IMR-90 (cell line): ENCODE measurements around the gene KLHL2. TPM values are rescaled to one million over a fixed set of nuclear protein-coding genes. Genes with fewer than 3 reads are reported as not detected.

ENCODE experiments used
- ATAC-seq: fragments of 200-7000 bp; cut with Tn5 transposase; 2 replicates; pipeline ENCODE4 v1.9.1; 2020; ENCODE audit warnings: low read depth, mild to moderate bottlenecking, moderate library complexity
- BruUV-seq: library from RNA; stranded (reverse); fragments of 400-500 nt; replicated peaks from 2 replicates; lab custom pipeline; 2021; lab: Mats Ljungman, UMichigan
- CTCF ChIA-PET: fragments of 300-600 bp; formaldehyde crosslinking; extraction: SDS; loops from one replicate; lab custom pipeline; 2021; ENCODE audit warnings: antibody characterized with exemption; lab: Yijun Ruan, JAX
- POLR2A ChIA-PET: fragments of 300-600 bp; sonication (Branson Sonifier 250); formaldehyde crosslinking; loops from one replicate; lab custom pipeline; 2022; ENCODE audit warnings: antibody characterized with exemption; ENCODE audit not compliant: unreplicated experiment; lab: Charles Lee
- DNase-seq: peaks from one replicate; pipeline ENCODE4 v3.0.0; 2013
- H2AFZ ChIP-seq: replicated peaks from 2 replicates; pipeline ENCODE3; 2013; ENCODE audit warnings: low read length, mild to moderate bottlenecking; ENCODE audit not compliant: poor library complexity
- H2AK5ac ChIP-seq: 2 replicates; pipeline ENCODE4 v1.6.1; 2013; ENCODE audit warnings: low read depth, low read length, inconsistent platforms
- H2AK9ac ChIP-seq: replicated peaks from 2 replicates; pipeline ENCODE3; 2013; ENCODE audit warnings: mild to moderate bottlenecking, low read depth, low read length, moderate library complexity; ENCODE audit not compliant: poor library complexity
- H2BK120ac ChIP-seq: 2 replicates; pipeline ENCODE4 v1.6.1; 2013; ENCODE audit warnings: low read depth, low read length, inconsistent platforms
- H2BK15ac ChIP-seq: 3 replicates; pipeline ENCODE4 v1.6.1; 2013; ENCODE audit warnings: low read depth, low read length, inconsistent platforms
- H2BK20ac ChIP-seq: 2 replicates; pipeline ENCODE4 v1.6.1; 2013; ENCODE audit warnings: low read depth, mild to moderate bottlenecking, inconsistent platforms, low read length, moderate library complexity
- H2BK5ac ChIP-seq: 2 replicates; pipeline ENCODE4 v1.6.1; 2013; ENCODE audit warnings: mild to moderate bottlenecking, low read depth, low read length, inconsistent platforms; ENCODE audit not compliant: poor library complexity, severe bottlenecking
- H3K14ac ChIP-seq: replicated peaks from 2 replicates; pipeline ENCODE4 v1.6.1; 2013; ENCODE audit warnings: low read depth, low read length, inconsistent platforms
- H3K18ac ChIP-seq: 2 replicates; pipeline ENCODE4 v1.6.1; 2013; ENCODE audit warnings: low read depth, low read length, control low read depth
- H3K23ac ChIP-seq: 2 replicates; pipeline ENCODE4 v1.6.1; 2013; ENCODE audit warnings: low read depth, low read length, inconsistent platforms
- H3K27ac ChIP-seq: 2 replicates; pipeline ENCODE4 v1.5.1; 2013; ENCODE audit warnings: mild to moderate bottlenecking, control low read depth, low read length; ENCODE audit not compliant: insufficient read depth
- H3K27me3 ChIP-seq: 2 replicates; pipeline ENCODE4 v1.6.1; 2013; ENCODE audit warnings: low read length; ENCODE audit not compliant: control insufficient read depth, insufficient read depth
- H3K36me3 ChIP-seq: 2 replicates; pipeline ENCODE4 v1.6.1; 2013; ENCODE audit warnings: low read length, mixed read lengths; ENCODE audit not compliant: control insufficient read depth, insufficient read depth
- H3K4ac ChIP-seq: 2 replicates; pipeline ENCODE4 v1.6.1; 2013; ENCODE audit warnings: low read depth, low read length, inconsistent platforms
- H3K4me1 ChIP-seq: 2 replicates; pipeline ENCODE4 v1.6.1; 2013; ENCODE audit warnings: low read length, mixed read lengths; ENCODE audit not compliant: control insufficient read depth, insufficient read depth
- H3K4me2 ChIP-seq: 2 replicates; pipeline ENCODE4 v1.6.1; 2013; ENCODE audit warnings: low read depth, mild to moderate bottlenecking, control low read depth, low read length, moderate library complexity
- H3K4me3 ChIP-seq: 2 replicates; pipeline ENCODE4 v1.5.1; 2013; ENCODE audit warnings: low read depth, mild to moderate bottlenecking, control low read depth, low read length, moderate library complexity; ENCODE audit not compliant: insufficient read depth
- H3K56ac ChIP-seq: 2 replicates; pipeline ENCODE4 v1.6.1; 2013; ENCODE audit warnings: low read length, inconsistent platforms; ENCODE audit not compliant: insufficient read depth; ENCODE audit errors: extremely low read depth
- H3K79me1 ChIP-seq, 2 experiments: 2 replicates each; pipeline ENCODE4 v1.6.1; 2013; ENCODE audit warnings: low read length in 2 of 2, inconsistent platforms in 1 of 2, low read depth in 1 of 2
- H3K9ac ChIP-seq: 2 replicates; pipeline ENCODE4 v1.6.1; 2013; ENCODE audit warnings: low read depth, low read length, control low read depth
- H3K9me1 ChIP-seq: 2 replicates; pipeline ENCODE4 v1.6.1; 2013; ENCODE audit warnings: low read length, inconsistent platforms; ENCODE audit not compliant: insufficient read depth
- H3K9me3 ChIP-seq: 2 replicates; pipeline ENCODE4 v1.6.1; 2013; ENCODE audit warnings: low read length; ENCODE audit not compliant: control insufficient read depth, insufficient read depth
- H4K20me1 ChIP-seq: 2 replicates; pipeline ENCODE4 v1.6.1; 2013; ENCODE audit warnings: low read length, inconsistent platforms; ENCODE audit not compliant: insufficient read depth
- H4K5ac ChIP-seq: 2 replicates; pipeline ENCODE4 v1.6.1; 2013; ENCODE audit warnings: mild to moderate bottlenecking, low read depth, low read length, control low read depth
- H4K8ac ChIP-seq, 2 experiments: 2 replicates each; pipeline ENCODE4 v1.6.1; 2013; ENCODE audit warnings: low read depth in 2 of 2, low read length in 2 of 2, control low read depth in 1 of 2, inconsistent platforms in 1 of 2
- H4K91ac ChIP-seq: 2 replicates; pipeline ENCODE4 v1.6.1; 2013; ENCODE audit warnings: low read depth, low read length, inconsistent platforms; ENCODE audit not compliant: insufficient read depth
- CEBPB ChIP-seq: IDR thresholded peaks from 2 replicates; pipeline ENCODE4 v1.6.1; 2012; ENCODE audit warnings: low read depth, low read length, improper control_type of control experiment
- CHD1 ChIP-seq: IDR thresholded peaks from 2 replicates; pipeline ENCODE4 v1.6.1; 2012; ENCODE audit warnings: low read depth, low read length, improper control_type of control experiment
- MXI1 ChIP-seq: IDR thresholded peaks from 2 replicates; pipeline ENCODE4 v1.6.1; 2012; ENCODE audit warnings: low read depth, mild to moderate bottlenecking, low read length, moderate library complexity, borderline replicate concordance
- NFE2L2 ChIP-seq: fragments of 150-350 bp; IDR thresholded peaks from 2 replicates; pipeline ENCODE4 v1.6.1; 2016; ENCODE audit warnings: low read depth, mild to moderate bottlenecking, low read length
- POLR2A ChIP-seq: IDR thresholded peaks from 2 replicates; pipeline ENCODE4 v1.6.1; 2012; ENCODE audit warnings: mild to moderate bottlenecking, low read depth, low read length
- RCOR1 ChIP-seq: IDR thresholded peaks from 2 replicates; pipeline ENCODE4 v1.6.1; 2012; ENCODE audit warnings: mild to moderate bottlenecking, low read length, improper control_type of control experiment; ENCODE audit not compliant: insufficient replicate concordance
- WGBS, 2 experiments: methylation state at CpG; one replicate each; pipeline versions ENCODE4 v1.1.5 to v1.1.7; 2013; ENCODE audit warnings: missing lambda C conversion rate in 2 of 2; ENCODE audit not compliant: insufficient read length in 1 of 2; ENCODE audit errors: extremely low coverage in 2 of 2; 5-methylcytosine and 5-hydroxymethylcytosine counted together
- dilution Hi-C: fragments of 300-500 bp; cut with HindIII; formaldehyde crosslinking; loops from one replicate; pipeline ENCODE4 v1.14.3; 2018; ENCODE audit warnings: low sequenced_read_pairs; ENCODE audit not compliant: unreplicated experiment
- in situ Hi-C: fragments of 300-500 bp; cut with MboI; formaldehyde crosslinking; loops from 3 replicates; pipeline ENCODE4 v1.14.3; 2019; ENCODE audit warnings: low sequenced_read_pairs, inconsistent platforms, mixed read lengths
- intact Hi-C: fragments of 100-400 bp; cut with micrococcal nuclease; formaldehyde crosslinking; loops from 2 replicates; pipeline ENCODE4 v1.10.0; 2022
- polyA plus RNA-seq, 3 experiments: library from polyadenylated mRNA; depleted of rRNA; stranded (reverse); fragments of >200 nt; gene quantifications; 2 replicates each; pipeline ENCODE4 v1.2.3, GENCODE V29; 2012; ENCODE audit warnings: low replicate concordance in 1 of 3
- total RNA-seq: library from RNA; depleted of rRNA; stranded (reverse); fragments of >200 nt; gene quantifications from 2 replicates; pipeline ENCODE4 v1.2.3, GENCODE V29; 2012
- TF ChIP-seq, protein P1 (sequence below): conservative IDR thresholded peaks from 2 replicates; pipeline ENCODE4 v1.5.1; 2012; ENCODE audit warnings: mild to moderate bottlenecking, low read depth, low read length, improper control_type of control experiment

KLHL2 gene
- total and polyA plus RNA-seq, 2 of the 4 experiments (the other 2 are of a cell fraction), result 11.0 to 12.4 TPM

DNA sequence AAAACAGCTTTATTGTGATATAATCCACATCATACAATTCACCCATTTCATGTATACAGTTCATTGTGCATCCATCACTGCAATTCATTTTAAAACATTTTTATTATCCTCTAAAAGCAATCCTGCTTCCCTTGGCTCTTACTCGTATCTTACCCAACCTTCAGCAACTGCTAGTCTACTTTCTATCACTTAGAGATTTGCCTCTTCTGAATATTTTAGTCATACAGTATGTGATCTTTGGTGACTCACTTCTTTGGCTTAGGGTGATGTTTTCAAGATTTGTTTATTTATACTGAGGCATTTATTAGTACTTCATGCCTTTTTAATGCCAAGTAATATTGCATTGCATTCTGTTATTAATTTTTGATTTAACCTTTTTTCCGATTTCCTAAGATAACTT lies 105.1 kb downstream of the KLHL2 start:
- ATAC-seq, result peak; percentile 81
- no CpG with 5 or more reads among the region's 2 CpGs for WGBS, 2 experiments
- Histone ChIP-seq H2AK9ac (no peak overlapping the region), H4K8ac (no peak overlapping the region), H3K9me1 (no peaks in the 10 kb centered on the region), H3K4me3 (no peak overlapping the region), H3K36me3 (peaks cover 2% of the 10 kb centered on the region; the same call in 1 of the 2 replicates), H3K4me2 (no peak overlapping the region), H4K20me1 (no peaks in the 10 kb centered on the region), H3K9me3 (no peaks in the 10 kb centered on the region), H2BK120ac (no peak overlapping the region), H3K9ac (no peak overlapping the region), H2BK15ac (no peak overlapping the region), H4K5ac (no peak overlapping the region), H3K4me1 (no peaks in the 10 kb centered on the region), H4K91ac (no peak overlapping the region), H3K4ac (no peak overlapping the region), H2AK5ac (no peak overlapping the region), H3K23ac (no peak overlapping the region), H2BK20ac (no peak overlapping the region), H3K79me1 (0 out of 4 replicates have a peak, but pooled peaks cover 0 to 2% of the 10 kb centered on the region in 2 experiments), H2BK5ac (no peak overlapping the region), H3K14ac (no peak overlapping the region), H2AFZ (no peak overlapping the region), H3K56ac (no peak overlapping the region), H3K27me3 (no peaks in the 10 kb centered on the region), H3K18ac (no peak overlapping the region), H3K27ac (no peak overlapping the region)
- ChIA-PET CTCF (no interaction called here), POLR2A (interaction anchor here (0.6 kb wide), 1 partner anchor 18 kb away, joined by 10 read pairs; no protein-coding TSS in a partner anchor)
- peak; percentile 81 for DNase-seq
- TF ChIP-seq NFE2L2 (no peak), POLR2A (no peak), RCOR1 (no peak), CHD1 (no peak), MXI1 (no peak), CEBPB (peak; percentile 58; the same call in 1 of the 2 replicates)
- TF ChIP-seq, protein P1, sequence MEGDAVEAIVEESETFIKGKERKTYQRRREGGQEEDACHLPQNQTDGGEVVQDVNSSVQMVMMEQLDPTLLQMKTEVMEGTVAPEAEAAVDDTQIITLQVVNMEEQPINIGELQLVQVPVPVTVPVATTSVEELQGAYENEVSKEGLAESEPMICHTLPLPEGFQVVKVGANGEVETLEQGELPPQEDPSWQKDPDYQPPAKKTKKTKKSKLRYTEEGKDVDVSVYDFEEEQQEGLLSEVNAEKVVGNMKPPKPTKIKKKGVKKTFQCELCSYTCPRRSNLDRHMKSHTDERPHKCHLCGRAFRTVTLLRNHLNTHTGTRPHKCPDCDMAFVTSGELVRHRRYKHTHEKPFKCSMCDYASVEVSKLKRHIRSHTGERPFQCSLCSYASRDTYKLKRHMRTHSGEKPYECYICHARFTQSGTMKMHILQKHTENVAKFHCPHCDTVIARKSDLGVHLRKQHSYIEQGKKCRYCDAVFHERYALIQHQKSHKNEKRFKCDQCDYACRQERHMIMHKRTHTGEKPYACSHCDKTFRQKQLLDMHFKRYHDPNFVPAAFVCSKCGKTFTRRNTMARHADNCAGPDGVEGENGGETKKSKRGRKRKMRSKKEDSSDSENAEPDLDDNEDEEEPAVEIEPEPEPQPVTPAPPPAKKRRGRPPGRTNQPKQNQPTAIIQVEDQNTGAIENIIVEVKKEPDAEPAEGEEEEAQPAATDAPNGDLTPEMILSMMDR, result no peak
- no TSS peak for BruUV-seq
- dilution Hi-C loops (no loop called here), in situ Hi-C loops (no loop called here), intact Hi-C loops (no loop called here)
